NCI-H1436 treated with DMSO at 0.1 percent for 48 hours (cell line): ENCODE measurements around the gene GALNT9.
"Not testable (repeated sequence)": the region's sequence is repeated elsewhere in the genome, so short reads cannot be mapped to it uniquely, and the experiment has no call there.

Source experiments
- DNase-seq: peaks from one replicate; lab custom pipeline; 2025; lab: John Stamatoyannopoulos, UW

Gene GALNT9

DNA sequence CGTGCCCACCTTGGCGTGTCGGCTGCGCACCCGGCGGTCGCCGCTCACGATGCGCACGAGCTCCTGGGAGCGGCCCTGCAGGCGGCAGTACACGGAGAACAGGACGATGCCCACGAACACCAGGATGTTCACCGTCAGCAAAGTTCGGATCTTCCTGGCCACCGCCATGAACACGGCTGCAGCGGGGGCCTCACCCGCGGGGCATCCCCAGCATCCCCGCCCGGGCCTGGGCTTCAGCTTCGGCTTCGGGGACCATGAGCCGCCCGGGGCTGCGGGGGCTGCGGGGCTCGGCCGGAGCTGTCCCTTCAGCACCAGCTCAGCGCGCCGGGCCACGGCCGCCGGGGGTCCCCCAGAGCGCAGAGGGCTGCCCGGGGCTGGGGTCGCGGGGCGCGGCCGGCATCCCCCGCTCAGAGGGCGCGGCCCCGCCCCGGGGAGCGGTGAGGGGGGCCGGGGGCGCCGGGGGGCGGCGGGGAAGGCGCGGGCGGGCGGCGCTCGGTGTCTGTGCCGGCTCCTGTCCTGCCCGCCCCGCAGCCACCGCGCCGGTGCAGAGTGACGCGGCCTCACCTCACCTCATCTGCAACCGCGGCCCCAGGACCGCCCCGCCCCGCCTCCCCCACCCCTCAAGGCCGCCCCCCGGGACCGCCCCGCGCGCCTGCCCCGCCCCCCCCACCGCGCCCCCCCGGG is at the start of gene GALNT9:
GALNT9 (minus strand) TSS at position 554 of the 684 bp plus-strand sequence; CDS start at position 168, 386 bp downstream.
- no peak for DNase-seq

DNA sequence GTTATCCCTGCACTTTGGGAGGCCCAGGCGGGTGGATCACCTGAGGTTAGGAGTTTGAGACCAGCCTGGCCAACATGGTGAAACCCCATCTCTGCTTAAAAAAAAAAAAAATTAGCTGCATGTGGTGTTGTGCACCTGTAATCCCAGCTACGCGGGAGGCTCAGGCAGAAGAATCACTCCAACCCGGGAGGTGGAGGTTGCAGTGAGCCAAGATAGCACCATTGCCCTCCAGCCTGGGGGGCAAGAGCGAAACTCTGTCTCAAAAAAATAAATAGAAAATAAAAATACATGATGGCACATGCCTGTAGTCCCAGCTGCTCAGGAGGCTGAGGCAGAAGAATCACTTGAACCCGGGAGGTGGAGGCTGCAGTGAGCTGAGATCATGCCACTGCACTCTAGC is 49.7 kb upstream of the GALNT9 start:
- not testable (repeated sequence) for DNase-seq

DNA sequence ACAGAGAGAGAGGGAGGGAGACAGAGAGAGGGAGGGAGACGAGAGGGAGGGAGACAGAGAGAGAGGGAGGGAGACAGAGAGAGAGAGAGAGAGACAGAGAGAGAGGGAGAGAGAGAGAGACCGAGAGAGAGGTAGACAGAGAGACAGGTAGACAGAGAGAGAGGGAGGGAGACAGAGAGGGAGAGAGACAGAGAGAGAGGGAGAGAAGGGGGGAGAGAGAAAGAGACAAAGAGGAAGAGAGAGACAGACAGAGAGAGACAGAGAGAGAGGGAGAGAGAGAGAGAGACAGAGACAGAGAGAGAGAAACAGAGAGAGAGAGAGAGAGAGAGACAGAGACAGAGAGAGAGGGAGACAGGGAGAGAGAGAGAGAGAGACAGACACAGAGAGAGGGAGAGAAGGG is 47.8 kb upstream of the GALNT9 start:
- no peak for DNase-seq

DNA sequence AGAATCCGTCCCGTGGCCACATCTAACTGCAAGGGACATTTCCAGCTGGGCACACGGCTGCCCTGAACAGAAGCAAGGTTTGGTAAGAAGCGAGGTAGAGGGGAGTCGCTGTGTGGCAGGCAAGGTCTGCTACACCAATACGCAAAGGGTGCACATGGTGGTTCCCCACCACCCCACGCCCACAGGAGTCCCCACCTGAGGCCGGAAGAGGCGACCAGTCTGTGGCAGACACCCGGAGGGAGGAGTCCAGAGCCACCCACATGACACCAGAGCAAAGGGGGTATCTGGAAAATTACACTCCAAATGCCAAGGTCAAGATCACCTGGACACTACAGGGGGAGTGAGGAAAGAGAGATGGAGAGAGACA is 47.1 kb upstream of the GALNT9 start:
- DNase-seq: no peak

DNA sequence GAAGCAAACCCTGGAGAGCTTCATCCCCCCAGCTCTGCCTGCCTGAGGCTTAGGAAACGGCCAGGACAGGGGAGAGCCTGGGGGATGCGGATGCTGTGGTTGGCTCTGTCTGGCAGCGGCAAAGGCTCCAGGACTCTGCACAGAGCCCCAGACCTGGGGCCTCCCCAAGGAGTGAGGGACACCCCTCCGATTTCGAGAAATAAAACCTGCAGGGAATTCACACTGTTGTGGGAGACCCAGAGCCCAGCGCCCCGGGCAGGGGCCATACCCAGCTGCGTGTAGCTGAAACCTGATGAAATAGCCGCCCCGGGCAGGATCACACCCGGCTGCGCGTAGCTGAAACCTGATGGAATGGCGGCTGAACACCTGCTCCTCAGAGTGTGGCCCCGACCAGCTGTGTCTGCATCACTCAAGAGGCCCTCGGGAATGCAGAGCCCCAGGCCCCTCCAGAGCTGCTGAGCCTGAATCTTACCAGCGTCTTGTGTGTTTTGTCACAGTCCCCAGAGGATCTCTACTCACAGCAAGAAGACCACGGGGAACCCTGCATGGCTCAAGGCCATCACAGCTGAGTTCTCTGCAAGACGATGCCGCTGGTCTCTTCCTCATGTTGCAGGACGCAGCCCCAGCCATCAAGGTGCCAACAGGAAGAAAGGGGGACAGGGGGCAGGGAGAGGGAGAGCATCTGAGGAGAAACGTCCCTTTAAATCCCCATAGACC is 46.5 kb upstream of the GALNT9 start:
- DNase-seq: no peak

DNA sequence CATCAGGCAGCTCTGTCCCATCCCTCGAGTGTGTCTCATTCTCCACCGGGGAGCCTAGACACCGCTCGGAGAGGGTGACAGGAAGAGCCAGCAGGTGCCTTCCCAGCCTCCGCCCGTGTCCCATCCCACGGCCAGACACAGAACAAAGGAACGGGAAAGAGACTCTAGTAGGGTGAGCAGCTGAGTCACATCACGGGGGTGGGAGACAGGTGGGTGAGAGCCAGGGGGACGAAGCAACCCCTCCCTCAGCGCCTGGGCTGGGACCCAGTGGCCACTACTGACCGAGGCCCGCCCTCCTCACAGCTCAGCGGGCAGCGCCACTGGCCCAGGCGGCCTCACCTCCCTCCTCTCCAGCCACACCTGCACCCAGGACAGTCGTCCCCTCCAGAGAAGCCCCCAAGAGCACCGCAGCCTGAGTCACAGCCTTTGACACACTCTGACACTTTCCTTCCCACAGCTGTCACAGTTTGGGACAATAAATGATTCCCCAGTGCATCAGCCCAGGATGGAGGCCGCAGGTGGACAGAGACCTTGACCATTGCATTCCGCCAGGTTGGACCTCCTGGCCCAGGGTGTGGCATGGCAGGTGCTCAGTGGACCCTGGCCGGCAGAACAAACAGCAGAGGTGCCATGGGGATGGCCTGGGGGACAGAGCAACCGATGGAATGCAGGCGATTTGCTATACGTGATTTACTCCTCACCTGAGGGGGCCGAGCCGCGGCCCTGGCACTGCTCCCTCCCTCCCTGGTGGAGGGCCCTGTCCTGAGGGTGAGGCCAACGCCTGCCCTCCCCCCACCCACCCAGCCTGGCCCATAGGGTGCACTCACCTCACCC is 45.4 kb upstream of the GALNT9 start:
- DNase-seq: no peak

DNA sequence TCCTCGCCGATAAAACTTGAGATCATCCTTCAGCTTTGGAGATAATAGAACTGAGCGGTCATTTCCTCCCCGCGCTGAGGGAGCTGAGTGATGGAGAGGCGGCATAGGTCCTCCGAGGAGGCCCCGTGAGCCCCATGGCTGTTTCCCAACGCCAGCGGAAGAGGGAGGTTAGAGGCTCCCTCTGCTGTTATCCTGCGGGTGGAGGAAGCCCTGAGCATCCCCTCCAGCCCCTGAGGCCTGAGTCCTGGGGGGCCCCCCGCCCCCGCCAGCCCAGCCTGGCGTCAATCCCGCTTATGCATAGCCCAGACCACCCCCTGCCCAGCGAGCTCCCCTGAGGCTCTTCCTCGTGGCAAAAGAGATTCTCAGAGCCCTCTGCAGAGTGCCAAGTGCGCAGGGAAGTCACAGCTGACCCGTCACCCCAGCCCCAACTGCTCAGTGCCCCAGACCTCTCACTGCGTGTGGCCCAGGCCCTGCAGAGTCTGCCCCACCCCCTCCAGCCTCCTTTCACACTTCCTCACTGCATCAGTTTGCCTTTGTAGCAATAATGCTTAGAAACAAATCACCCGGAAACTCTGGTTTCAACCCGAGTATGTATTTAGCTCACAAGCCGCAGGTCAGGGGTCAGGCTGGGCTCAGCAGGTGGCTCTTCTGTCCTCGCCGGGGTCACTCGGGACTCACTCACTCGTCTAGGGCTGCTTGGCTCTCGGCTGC is 44.7 kb upstream of the GALNT9 start:
- no peak for DNase-seq

DNA sequence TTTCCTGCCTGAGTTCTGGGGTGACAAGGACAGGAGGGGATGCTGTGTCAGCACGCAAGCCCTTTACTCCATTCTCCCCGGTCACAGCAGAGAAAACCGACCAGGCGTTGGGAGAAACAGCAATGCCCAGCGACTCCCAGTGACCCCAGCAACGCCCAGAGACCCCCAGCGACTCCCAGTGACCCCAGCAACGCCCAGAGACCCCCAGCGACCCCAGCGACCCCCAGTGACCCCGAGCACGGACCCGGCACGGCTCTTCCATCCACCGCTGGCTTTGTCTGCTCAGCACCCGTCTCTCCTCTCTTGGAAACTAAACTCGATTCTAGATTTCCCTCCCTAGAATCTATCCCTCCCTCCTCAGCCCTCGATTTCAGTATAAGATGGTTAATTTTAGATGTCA is 38.5 kb upstream of the GALNT9 start:
- no peak for DNase-seq

DNA sequence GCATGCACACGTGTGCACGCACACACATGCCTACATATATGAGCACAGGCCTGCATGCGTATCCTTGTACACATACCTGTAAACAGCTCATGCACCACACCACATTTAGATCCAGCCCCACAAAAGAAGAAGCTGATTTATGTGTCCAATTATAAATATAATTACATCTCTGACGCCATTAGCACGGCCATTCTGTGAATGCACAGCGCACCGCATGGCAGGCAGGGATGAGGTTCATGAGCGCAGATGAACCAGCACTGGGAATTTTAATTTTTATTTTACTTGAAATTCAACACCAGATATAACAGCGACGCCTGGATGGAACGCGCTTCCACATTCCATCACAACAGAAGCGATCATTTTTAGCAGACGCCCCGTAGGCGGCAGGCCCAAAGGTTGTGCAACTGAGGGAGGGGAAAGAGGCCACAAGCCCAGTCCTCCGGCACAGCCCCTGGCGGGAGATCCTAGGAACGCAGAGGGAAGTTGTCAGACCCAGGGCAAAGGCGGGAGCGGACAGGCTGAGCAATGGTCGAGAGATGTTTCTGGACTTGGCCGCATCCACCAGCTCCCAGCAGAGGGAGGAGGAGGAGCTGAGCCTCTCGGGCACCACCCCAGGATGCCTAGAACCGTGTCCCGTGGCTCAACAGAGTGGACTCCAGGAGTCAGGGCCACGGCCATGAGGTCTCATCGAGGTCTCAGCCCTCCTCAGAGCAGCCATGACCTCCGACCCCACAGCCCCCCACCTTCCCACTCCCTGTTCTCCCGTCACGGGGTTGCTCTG is 37.9 kb upstream of the GALNT9 start:
- DNase-seq: no peak

DNA sequence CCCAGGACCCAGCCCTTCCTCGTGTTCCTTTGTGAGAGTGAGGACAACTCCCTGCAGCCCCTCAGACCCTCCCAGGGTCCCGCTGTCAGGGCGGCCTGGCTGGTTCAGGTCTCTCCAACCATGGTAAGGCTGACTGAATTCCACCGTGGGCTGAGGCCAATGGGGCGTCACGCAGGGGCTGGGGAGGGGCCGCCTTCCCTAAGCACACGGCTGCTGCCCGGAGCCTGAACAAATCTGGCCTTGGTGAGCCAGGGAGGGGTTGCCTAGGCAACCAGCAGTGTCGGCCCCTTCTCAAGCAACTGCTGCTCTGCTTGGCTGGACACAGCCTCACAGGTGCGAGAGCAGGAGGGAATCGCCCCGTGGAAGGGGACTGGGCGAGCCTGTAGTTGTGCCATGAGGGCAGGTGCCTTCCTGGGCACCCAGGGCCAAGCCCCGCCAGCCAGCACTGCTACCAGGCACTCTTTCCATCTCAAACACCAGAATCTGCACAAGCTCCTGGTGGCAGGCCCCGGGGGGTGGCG is 37.0 kb upstream of the GALNT9 start:
- no peak for DNase-seq

DNA sequence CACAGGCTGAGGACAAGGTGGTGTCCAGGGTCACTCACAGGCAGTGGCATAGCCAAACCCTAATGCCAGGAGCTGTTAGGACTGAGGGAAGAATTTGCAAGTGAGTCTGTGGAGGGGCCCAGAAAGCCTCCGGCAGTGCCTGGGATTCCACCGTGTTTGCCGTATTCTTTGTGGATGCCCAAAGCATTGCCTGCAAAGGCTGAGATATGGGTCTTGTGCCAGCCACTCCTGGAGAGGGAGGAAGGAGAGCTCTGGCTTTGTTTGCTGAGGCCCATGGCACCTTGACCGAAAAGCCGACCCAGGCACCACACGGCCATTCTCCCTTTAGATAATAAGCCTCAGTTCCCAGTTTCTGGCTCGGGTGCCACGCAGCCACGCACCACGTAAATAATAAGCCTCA is 35.8 kb upstream of the GALNT9 start:
- DNase-seq: no peak

DNA sequence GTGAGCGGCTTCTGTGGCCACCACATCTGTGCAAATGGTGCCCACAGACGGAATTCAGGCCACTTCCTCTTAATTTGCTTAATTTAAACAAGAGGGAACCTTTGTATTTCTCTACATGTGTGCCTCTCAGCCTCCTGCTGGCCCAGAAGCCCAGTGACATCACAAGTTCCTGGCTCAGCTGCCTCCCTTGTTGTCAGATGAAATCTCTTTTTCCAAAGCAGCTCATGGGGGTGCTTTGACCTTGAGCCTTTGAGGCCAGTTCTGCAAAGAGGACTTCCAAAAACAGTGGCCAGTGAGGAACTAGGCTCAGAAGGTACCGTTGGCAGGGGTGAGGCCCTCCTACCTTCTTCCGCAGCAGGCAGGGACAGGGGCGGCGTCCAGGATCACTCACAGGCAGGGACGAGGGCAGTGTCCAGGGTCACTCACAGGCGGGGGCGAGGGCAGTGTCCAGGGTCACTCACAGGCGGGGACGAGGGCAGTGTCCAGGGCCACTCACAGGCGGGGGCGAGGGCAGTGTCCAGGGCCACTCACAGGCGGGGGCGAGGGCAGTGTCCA is 35.0 kb upstream of the GALNT9 start:
- no peak for DNase-seq

DNA sequence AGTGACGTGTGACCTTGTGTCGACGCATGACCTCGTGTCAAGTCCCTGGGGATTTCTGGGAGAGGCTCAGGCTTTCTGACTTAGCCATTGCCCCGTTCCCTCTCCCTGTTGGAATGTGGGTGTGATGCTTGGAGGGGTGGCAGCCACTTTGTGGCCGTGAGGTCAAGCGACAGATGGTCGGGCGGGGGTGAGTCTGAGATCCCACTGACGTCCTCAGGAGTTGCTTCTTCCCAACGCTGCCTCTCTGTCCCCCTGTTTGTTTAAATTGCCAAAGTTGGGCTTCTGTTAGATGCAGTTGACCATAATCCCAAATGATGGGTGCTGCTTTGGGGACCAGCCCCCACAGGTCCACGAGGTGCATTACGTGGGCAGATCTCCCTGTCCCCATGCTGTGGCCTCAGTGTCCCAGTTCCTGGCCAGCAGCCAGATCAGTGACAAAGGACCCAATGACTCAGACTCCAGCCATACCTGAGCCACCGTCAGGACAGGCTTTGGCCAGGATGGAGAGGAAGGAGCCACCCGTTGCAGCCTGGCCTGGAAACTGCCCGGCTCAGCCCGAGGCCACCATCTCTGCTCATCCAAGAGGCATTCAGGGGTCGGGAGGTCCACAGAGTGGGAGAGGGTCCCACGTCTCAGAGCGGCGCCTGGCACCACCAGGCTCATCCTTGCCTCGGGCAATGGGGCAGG is 34.4 kb upstream of the GALNT9 start:
- no peak for DNase-seq

DNA sequence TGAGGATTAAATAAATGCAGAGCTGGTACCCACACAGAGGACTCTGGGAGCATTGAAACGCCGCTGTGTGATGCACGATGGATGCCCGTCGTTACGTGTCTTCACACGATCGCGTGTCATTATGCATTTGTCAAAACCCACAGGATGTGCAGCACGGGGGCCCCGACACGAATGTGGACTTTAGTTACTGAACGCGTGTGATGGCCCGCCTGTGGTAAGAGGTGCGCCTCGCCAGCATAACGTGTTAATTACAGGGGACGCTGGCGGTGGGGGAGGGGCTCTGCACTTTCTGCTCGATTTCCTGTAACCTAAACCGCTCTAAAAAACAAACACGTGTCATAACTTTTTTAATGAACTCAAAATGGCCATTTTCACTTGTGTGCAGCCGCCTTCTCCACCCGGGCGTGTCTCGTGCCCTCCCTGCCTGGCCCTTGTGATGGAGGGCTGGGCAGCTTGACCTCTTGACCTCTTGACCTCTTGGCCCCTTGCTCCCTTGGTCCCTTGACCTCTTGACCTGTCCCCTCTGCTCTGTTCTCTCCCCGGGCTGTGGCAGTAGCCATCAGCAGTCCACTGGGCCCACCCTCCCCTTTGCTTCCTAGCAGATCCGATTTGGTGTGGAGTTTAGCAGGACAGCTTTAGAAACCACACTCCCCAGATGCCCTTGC is 33.7 kb upstream of the GALNT9 start:
- DNase-seq: no peak

DNA sequence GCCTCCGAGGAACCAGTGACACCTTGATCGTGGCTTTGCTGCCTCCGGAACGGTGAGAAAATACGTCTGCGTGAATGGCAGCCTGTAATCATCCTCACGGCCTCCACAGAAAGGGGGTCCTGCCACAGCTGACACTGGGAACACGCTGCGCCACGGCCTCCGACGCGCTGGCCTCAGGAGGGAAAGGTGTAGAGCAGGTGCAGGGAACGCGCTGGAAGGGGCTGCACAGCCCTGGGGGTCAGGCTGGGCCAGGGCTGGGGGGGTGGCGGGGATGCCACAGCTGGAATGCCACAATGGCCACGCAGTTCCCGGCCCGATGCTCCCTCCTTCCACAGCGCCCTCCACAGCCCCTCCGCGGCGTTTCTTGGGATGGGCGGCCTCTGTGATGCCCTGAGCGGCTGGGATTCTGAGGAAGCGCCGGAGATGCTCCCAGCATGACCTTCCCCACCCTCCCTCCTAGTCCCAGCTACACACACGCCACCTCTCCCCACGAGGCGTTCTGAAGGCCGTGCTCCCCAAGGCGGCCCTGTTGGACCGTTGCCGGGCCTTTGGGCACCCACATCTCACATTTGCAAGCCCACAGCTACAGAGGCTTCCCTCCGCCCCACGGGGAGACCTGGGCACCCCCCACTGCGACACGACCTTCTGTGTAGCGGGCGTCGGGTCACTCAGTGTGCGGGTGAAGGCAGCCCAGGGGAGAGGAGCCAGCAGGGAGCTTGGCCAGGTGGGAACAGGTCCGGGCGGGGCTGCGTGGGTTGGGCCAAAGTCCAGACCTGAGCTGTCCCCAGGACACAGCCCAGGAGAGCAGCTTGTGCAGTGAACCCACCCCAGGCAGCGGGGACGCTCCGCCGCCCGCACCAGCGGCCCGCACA is 31.8 kb upstream of the GALNT9 start:
- no peak for DNase-seq

DNA sequence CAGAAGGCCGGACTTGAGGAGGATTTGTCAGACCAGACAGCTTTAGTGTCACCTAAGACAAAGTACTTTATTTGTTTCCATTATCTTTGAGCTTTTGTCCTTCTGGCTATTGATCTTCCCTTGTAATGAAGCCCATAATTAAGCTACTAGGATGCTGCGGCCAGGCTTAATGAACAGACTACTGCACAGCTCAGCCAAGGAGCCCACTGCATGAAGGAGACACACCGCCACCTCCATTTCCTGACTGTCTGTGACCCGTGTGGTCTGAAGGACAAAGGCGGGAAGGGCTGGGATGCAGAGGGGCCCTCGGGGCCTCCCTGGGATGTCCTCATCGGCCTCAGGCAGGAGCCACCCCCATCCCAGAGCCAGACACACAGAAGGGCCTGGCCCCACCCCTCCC is 31.0 kb upstream of the GALNT9 start:
- no peak for DNase-seq

DNA sequence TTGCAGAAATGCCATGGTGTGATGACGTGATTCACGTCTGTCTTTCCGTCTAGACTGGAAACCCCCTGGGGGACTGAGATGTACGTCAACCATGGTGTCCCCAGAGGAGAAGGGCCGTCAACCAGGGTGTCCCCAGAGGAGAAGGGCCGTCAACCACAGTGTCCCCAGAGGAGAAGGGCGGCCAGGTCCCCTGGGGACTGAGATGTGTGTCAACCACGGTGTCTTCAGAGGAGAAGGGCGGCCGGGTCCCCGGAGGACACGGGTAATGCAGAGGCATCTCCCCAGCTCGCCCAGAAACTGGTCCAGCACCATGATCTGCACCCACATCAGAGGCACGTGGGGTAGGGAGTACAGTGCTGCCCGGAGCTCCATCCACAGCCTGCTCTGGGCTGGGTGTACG is 30.6 kb upstream of the GALNT9 start:
- DNase-seq: no peak

DNA sequence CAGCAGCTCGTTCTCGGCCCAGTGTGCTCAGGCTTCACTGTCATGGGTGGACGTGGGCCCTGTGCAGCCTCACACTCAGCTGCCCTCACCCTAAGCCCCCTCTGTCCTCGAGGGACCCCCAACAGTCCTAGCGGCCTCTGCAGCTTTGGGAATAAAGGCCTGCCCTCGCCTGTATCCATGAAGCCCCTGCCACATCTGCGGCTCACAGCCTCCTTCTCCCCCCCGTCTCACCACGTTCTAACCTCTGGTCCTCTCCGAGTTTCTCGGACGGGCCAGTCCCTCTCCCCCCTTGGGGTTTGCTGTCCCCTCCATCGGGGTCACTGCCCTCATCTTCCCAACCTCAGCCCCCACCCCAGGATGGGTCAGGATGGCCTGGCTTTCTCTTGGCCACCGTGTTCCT is 30.2 kb upstream of the GALNT9 start:
- DNase-seq: no peak
